ENCODE results near the gene FAM177A1.
"Not testable (repeated sequence)": the region's sequence is repeated elsewhere in the genome, so short reads cannot be mapped to it uniquely, and the experiment has no call there.

- not testable (repeated sequence) for TF ChIP-seq CTCF (IDR thresholded peaks at IDR 0.05; ENCODE audit: poor library complexity); EZH2 (IDR thresholded peaks at IDR 0.05; ENCODE audit: borderline replicate concordance); EZH2phosphoT487 (IDR thresholded peaks at IDR 0.05; ENCODE audit: low read depth, severe bottlenecking, unreplicated experiment)
Measured at GRCh38 chr14:35065731-35066130, 19.7 kb downstream of the FAM177A1 start.
